ENCODE results near the gene ROR1. TPM values are rescaled to one million over a fixed set of nuclear protein-coding genes. Genes with fewer than 3 reads are reported as not detected.
"Not testable (repeated sequence)": the region's sequence is repeated elsewhere in the genome, so short reads cannot be mapped to it uniquely, and the experiment has no call there.

Gene ROR1
- total RNA-seq, 1 donor from 2014 or later, result 6.7 TPM

- Mint-ChIP-seq H3K4me1 (ENCODE audit: unreplicated experiment) (peaks cover 25% of the 10 kb centered on the region), H3K4me3 (ENCODE audit: unreplicated experiment) (no peak overlapping the region), H3K27ac (ENCODE audit: unreplicated experiment) (no peak overlapping the region), H3K9me3 (ENCODE audit: unreplicated experiment) (no peaks in the 10 kb centered on the region), H3K36me3 (ENCODE audit: low read depth, unreplicated experiment) (no peaks in the 10 kb centered on the region), H3K27me3 (ENCODE audit: unreplicated experiment) (peaks cover 4% of the 10 kb centered on the region)
- no peak for DNase-seq (ENCODE audit: low spot score)
- no peak for TF ChIP-seq CTCF (IDR thresholded peaks at IDR 0.05; ENCODE audit: unreplicated experiment)
Measured at GRCh38 chr1:63782982-63783381, 9.2 kb downstream of the ROR1 start.

GRCh38 chr1:63784083-63784482, 10.3 kb downstream of the ROR1 start:
- no peak for TF ChIP-seq CTCF (IDR thresholded peaks at IDR 0.05; ENCODE audit: unreplicated experiment)
- H3K4me3 Mint-ChIP-seq (ENCODE audit: unreplicated experiment), result no peak overlapping the region
- DNase-seq (ENCODE audit: low spot score), result no peak
- H3K4me1 Mint-ChIP-seq (ENCODE audit: unreplicated experiment), result peaks cover 24% of the 10 kb centered on the region
- peaks cover 4% of the 10 kb centered on the region for H3K27me3 Mint-ChIP-seq (ENCODE audit: unreplicated experiment)
- no peak overlapping the region for H3K27ac Mint-ChIP-seq (ENCODE audit: unreplicated experiment)
- no peaks in the 10 kb centered on the region for H3K36me3 Mint-ChIP-seq (ENCODE audit: low read depth, unreplicated experiment)
- H3K9me3 Mint-ChIP-seq (ENCODE audit: unreplicated experiment), result no peaks in the 10 kb centered on the region

DNA sequence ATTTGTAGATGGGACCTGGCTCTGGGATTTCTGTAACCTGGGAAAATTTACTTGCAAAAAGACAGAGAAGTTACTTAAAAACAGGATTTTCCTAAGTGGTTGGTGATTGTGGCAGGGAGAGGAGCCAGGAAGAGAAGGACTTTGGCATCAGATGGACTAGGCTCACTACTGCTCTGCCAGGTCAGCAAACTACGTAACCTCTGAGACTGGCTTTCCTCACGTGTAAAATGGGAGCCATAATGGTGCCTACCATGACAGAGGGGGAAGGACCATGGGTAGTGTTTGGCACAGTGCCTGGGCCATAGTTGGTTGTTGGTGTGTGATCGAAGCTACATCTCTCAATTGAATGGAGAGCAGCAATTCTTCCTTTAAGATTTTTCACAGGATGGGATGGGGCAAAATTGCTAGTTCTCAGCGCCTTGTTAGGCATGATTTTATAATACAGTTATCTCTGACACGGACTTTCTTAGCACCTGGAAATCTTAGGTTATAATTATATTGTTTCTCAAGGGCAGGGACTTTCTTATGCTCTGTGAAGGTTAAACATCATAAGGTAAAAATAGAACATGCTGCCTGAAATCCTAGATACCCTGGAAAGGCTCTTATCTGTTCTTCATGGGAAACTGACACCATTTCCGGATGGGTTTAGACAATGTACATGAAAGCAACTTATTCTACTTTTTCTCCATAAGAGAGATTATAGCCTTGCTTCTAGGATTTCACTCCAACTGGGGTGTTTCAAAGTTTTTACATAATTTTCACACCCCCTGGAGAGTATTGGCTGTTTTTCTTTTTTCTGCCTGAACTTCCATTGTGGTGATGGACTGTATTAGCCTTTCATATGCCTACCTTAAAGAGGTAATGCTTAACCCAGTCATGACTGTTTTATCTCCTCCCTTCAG, 10.9 kb downstream of the ROR1 start:
- peaks cover 23% of the 10 kb centered on the region for H3K4me1 Mint-ChIP-seq (ENCODE audit: unreplicated experiment)
- H3K4me3 Mint-ChIP-seq (ENCODE audit: unreplicated experiment), result no peak overlapping the region
- no peaks in the 10 kb centered on the region for H3K9me3 Mint-ChIP-seq (ENCODE audit: unreplicated experiment)
- no peaks in the 10 kb centered on the region for H3K36me3 Mint-ChIP-seq (ENCODE audit: low read depth, unreplicated experiment)
- DNase-seq (ENCODE audit: low spot score), result no peak
- no peak for TF ChIP-seq CTCF (IDR thresholded peaks at IDR 0.05; ENCODE audit: unreplicated experiment)
- H3K27ac Mint-ChIP-seq (ENCODE audit: unreplicated experiment), result no peak overlapping the region
- H3K27me3 Mint-ChIP-seq (ENCODE audit: unreplicated experiment), result peaks cover 4% of the 10 kb centered on the region

- not testable (repeated sequence) for H3K27ac Mint-ChIP-seq (ENCODE audit: unreplicated experiment); H3K27me3 Mint-ChIP-seq (ENCODE audit: unreplicated experiment); H3K36me3 Mint-ChIP-seq (ENCODE audit: low read depth, unreplicated experiment); H3K9me3 Mint-ChIP-seq (ENCODE audit: unreplicated experiment); H3K4me3 Mint-ChIP-seq (ENCODE audit: unreplicated experiment); DNase-seq (ENCODE audit: low spot score)
- peaks cover 27% of the 10 kb centered on the region for H3K4me1 Mint-ChIP-seq (ENCODE audit: unreplicated experiment)
Measured at GRCh38 chr1:63787270-63787669, 13.5 kb downstream of the ROR1 start.

- H3K9me3 Mint-ChIP-seq (ENCODE audit: unreplicated experiment), result no peaks in the 10 kb centered on the region
- H3K4me3 Mint-ChIP-seq (ENCODE audit: unreplicated experiment), result no peak overlapping the region
- no peaks in the 10 kb centered on the region for H3K36me3 Mint-ChIP-seq (ENCODE audit: low read depth, unreplicated experiment)
- no peak for TF ChIP-seq CTCF (IDR thresholded peaks at IDR 0.05; ENCODE audit: unreplicated experiment)
- H3K27ac Mint-ChIP-seq (ENCODE audit: unreplicated experiment), result no peak overlapping the region
- no peak for DNase-seq (ENCODE audit: low spot score)
- H3K27me3 Mint-ChIP-seq (ENCODE audit: unreplicated experiment), result peaks cover 2% of the 10 kb centered on the region
- peaks cover 29% of the 10 kb centered on the region for H3K4me1 Mint-ChIP-seq (ENCODE audit: unreplicated experiment)
Measured at GRCh38 chr1:63787875-63788274, 14.1 kb downstream of the ROR1 start.
